SK-N-SH (cell line): ENCODE data around the gene MIS18A. TPM values are rescaled to one million over a fixed set of nuclear protein-coding genes. Genes with fewer than 3 reads are reported as not detected.

Experiments
- CTCF ChIA-PET: fragments of 300-600, 350-600 bp; formaldehyde crosslinking; extraction: SDS; loops from one replicate; lab custom pipeline; 2021; lab: Yijun Ruan, JAX
- POLR2A ChIA-PET: fragments of 350-600 bp; sonication (Branson Sonifier 250); formaldehyde crosslinking; extraction: SDS; loops from one replicate; lab custom pipeline; 2020; ENCODE audit warnings: antibody characterized with exemption, inconsistent platforms; lab: Yijun Ruan, JAX
- DNase-seq: peaks from one replicate; pipeline ENCODE4 v3.0.0; 2012
- H2AFZ ChIP-seq: fragments of 200-600 bp; sonication (generic); 2 replicates; pipeline ENCODE4 v1.8.1; 2016; ENCODE audit warnings: antibody characterized with exemption, mild to moderate bottlenecking, low read depth
- H3F3A ChIP-seq: fragments of 200-600 bp; sonication (generic); replicated peaks from 2 replicates; pipeline ENCODE3; 2016; ENCODE audit warnings: antibody characterized with exemption, mild to moderate bottlenecking; ENCODE audit not compliant: insufficient read depth
- H3K27ac ChIP-seq, 2 experiments: fragments of 200-500 bp in 1 of 2; fragments of 200-600 bp in 1 of 2; sonication (Bioruptor generic) in 1 of 2; sonication (generic), shearing (Covaris generic) in 1 of 2; 2 replicates each; pipeline versions ENCODE4 v1.5.1 to v1.6.1; 2014 to 2016; ENCODE audit warnings: low read depth in 2 of 2, inconsistent platforms in 1 of 2, low read length in 1 of 2, mild to moderate bottlenecking in 1 of 2, mixed read lengths in 1 of 2
- H3K27me3 ChIP-seq: fragments of 200-600 bp; sonication (generic), shearing (Covaris generic); 2 replicates; pipeline ENCODE4 v1.6.1; 2016; ENCODE audit warnings: mixed run types; ENCODE audit not compliant: insufficient read depth
- H3K36me3 ChIP-seq, 2 experiments: fragments of 200-500 bp in 1 of 2; fragments of 200-600 bp in 1 of 2; sonication (Bioruptor generic) in 1 of 2; sonication (generic) in 1 of 2; replicated peaks in 1 of 2; 2 replicates each; pipeline versions ENCODE3 to v1.5.1; 2014 to 2016; ENCODE audit warnings: low read length in 1 of 2, mild to moderate bottlenecking in 1 of 2; ENCODE audit not compliant: insufficient read depth in 2 of 2, control insufficient read depth in 1 of 2
- H3K4me1 ChIP-seq, 2 experiments: fragments of 200-500 bp in 1 of 2; fragments of 200-600 bp in 1 of 2; sonication (Bioruptor generic) in 1 of 2; sonication (generic), shearing (Covaris generic) in 1 of 2; 2 replicates each; pipeline versions ENCODE4 v1.5.1 to v1.6.1; 2014 to 2016; ENCODE audit warnings: low read depth in 1 of 2, low read length in 1 of 2, mixed run types in 1 of 2; ENCODE audit not compliant: insufficient read depth in 2 of 2, control insufficient read depth in 1 of 2
- H3K4me2 ChIP-seq: fragments of 200-600 bp; sonication (generic), shearing (Covaris generic); 2 replicates; pipeline ENCODE4 v1.6.1; 2017; ENCODE audit warnings: mixed run types
- H3K4me3 ChIP-seq, 2 experiments: fragments of 200-500 bp in 1 of 2; fragments of 200-600 bp in 1 of 2; sonication (Bioruptor generic) in 1 of 2; sonication (generic), shearing (Covaris generic) in 1 of 2; 2 replicates each; pipeline versions ENCODE4 v1.5.1 to v1.8.1; 2014 to 2016; ENCODE audit warnings: low read depth in 2 of 2, inconsistent platforms in 1 of 2, low read length in 1 of 2, mild to moderate bottlenecking in 1 of 2, mixed read lengths in 1 of 2, moderate library complexity in 1 of 2
- H3K79me2 ChIP-seq: fragments of 200-600 bp; sonication (generic); 2 replicates; pipeline ENCODE4 v1.8.1; 2017; ENCODE audit warnings: mild to moderate bottlenecking; ENCODE audit not compliant: insufficient read depth
- H3K9ac ChIP-seq: fragments of 200-600 bp; sonication (generic); 2 replicates; pipeline ENCODE4 v1.6.1; 2017; ENCODE audit warnings: mixed run types
- H3K9me2 ChIP-seq: fragments of 200-600 bp; sonication (generic); 2 replicates; pipeline ENCODE4 v1.6.1; 2017; ENCODE audit warnings: mixed run types
- H3K9me3 ChIP-seq: fragments of 200-600 bp; sonication (generic); 2 replicates; pipeline ENCODE4 v1.6.1; 2017; ENCODE audit warnings: mixed run types, mild to moderate bottlenecking, moderate library complexity
- H4K20me1 ChIP-seq: fragments of 200-600 bp; sonication (generic); 2 replicates; pipeline ENCODE4 v1.6.1; 2017; ENCODE audit warnings: mild to moderate bottlenecking, mixed run types; ENCODE audit not compliant: insufficient read depth
- CHD2 ChIP-seq: fragments of 150-350 bp; IDR thresholded peaks from 2 replicates; pipeline ENCODE4 v1.6.1; 2018; ENCODE audit warnings: low read length; ENCODE audit not compliant: partially characterized antibody
- EP300 ChIP-seq, 2 experiments: IDR thresholded peaks; 2 replicates each; pipeline versions ENCODE4 v1.4.0 to v1.6.1; 2012; ENCODE audit warnings: borderline replicate concordance in 1 of 2, low read depth in 1 of 2, low read length in 1 of 2
- EZH2phosphoT487 ChIP-seq: fragments of 200-600 bp; sonication (generic); IDR thresholded peaks from 2 replicates; pipeline ENCODE4 v1.6.1; 2017; ENCODE audit warnings: low read depth, mixed run types, mild to moderate bottlenecking, antibody characterized with exemption, moderate library complexity, borderline replicate concordance
- FOSL2 ChIP-seq: IDR thresholded peaks from 2 replicates; pipeline ENCODE4 v1.4.0; 2012; ENCODE audit warnings: low read depth, mild to moderate bottlenecking, moderate library complexity, borderline replicate concordance
- GABPA ChIP-seq: IDR thresholded peaks from 2 replicates; pipeline ENCODE4 v1.4.0; 2012; ENCODE audit warnings: low read depth, mild to moderate bottlenecking
- JUND ChIP-seq: IDR thresholded peaks from 2 replicates; pipeline ENCODE4 v1.4.0; 2012
- MEF2A ChIP-seq: IDR thresholded peaks from 2 replicates; pipeline ENCODE4 v1.4.0; 2012; ENCODE audit warnings: low read depth, borderline replicate concordance
- MXI1 ChIP-seq: IDR thresholded peaks from 2 replicates; pipeline ENCODE4 v1.6.1; 2012; ENCODE audit warnings: mild to moderate bottlenecking, low read depth, low read length, improper control_type of control experiment
- NRF1 ChIP-seq: IDR thresholded peaks from 2 replicates; pipeline ENCODE4 v1.6.1; 2012; ENCODE audit warnings: low read depth, mild to moderate bottlenecking, low read length
- POLR2AphosphoS5 ChIP-seq: IDR thresholded peaks from 2 replicates; pipeline ENCODE4 v1.6.1; 2012; ENCODE audit warnings: low read depth, low read length
- RXRA ChIP-seq: IDR thresholded peaks from 2 replicates; pipeline ENCODE4 v1.4.0; 2012; ENCODE audit warnings: low read depth, mild to moderate bottlenecking, borderline replicate concordance
- SIN3A ChIP-seq: IDR thresholded peaks from 2 replicates; pipeline ENCODE4 v1.6.1; 2012; ENCODE audit warnings: low read depth, mild to moderate bottlenecking, low read length, moderate library complexity, borderline replicate concordance
- TAF1 ChIP-seq: IDR thresholded peaks from 2 replicates; pipeline ENCODE4 v1.6.1; 2012; ENCODE audit warnings: low read depth, mild to moderate bottlenecking, low read length, moderate library complexity, borderline replicate concordance
- TCF12 ChIP-seq: IDR thresholded peaks from 2 replicates; pipeline ENCODE4 v1.4.0; 2012
- TEAD4 ChIP-seq: IDR thresholded peaks from 2 replicates; pipeline ENCODE4 v1.4.0; 2012; ENCODE audit warnings: mild to moderate bottlenecking, borderline replicate concordance; ENCODE audit not compliant: insufficient read depth
- YY1 ChIP-seq: IDR thresholded peaks from 2 replicates; pipeline ENCODE4 v1.4.0; 2012; ENCODE audit warnings: low read depth, mild to moderate bottlenecking
- WGBS: methylation state at CpG from one replicate; pipeline ENCODE4 v1.1.6; 2017; ENCODE audit warnings: low lambda C conversion rate; 5-methylcytosine and 5-hydroxymethylcytosine counted together
- polyA plus RNA-seq, 3 experiments: library from polyadenylated mRNA; depleted of rRNA; stranded (reverse); fragments of >200 nt; gene quantifications; 2 replicates each; pipeline ENCODE4 v1.2.3, GENCODE V29; 2012
- TF ChIP-seq, protein P1 (sequence below): IDR thresholded peaks from 2 replicates; pipeline ENCODE4 v1.4.0; 2012; ENCODE audit warnings: low read depth, borderline replicate concordance
- TF ChIP-seq, protein P2 (sequence below): IDR thresholded peaks from 2 replicates; pipeline ENCODE4 v1.4.0; 2012; ENCODE audit warnings: low read depth
- TF ChIP-seq, protein P3 (sequence below): IDR thresholded peaks from 2 replicates; pipeline ENCODE4 v1.6.1; 2012; ENCODE audit warnings: mild to moderate bottlenecking, low read depth, low read length, moderate library complexity
- TF ChIP-seq, protein P4 (sequence below): IDR thresholded peaks from 2 replicates; pipeline ENCODE4 v1.4.0; 2012; ENCODE audit warnings: low read depth, borderline replicate concordance

MIS18A gene, protein sequence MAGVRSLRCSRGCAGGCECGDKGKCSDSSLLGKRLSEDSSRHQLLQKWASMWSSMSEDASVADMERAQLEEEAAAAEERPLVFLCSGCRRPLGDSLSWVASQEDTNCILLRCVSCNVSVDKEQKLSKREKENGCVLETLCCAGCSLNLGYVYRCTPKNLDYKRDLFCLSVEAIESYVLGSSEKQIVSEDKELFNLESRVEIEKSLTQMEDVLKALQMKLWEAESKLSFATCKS
- polyA plus RNA-seq (2012; rRNA removed): 11.6 and 14.2 TPM in 2 replicates
- 14.0 and 14.8 TPM in 2 replicates for polyA plus RNA-seq (2012; cell fraction: cytosol; rRNA removed)
- 6.9 and 7.4 TPM in 2 replicates for polyA plus RNA-seq (2012; cell fraction: nucleus; rRNA removed)

DNA sequence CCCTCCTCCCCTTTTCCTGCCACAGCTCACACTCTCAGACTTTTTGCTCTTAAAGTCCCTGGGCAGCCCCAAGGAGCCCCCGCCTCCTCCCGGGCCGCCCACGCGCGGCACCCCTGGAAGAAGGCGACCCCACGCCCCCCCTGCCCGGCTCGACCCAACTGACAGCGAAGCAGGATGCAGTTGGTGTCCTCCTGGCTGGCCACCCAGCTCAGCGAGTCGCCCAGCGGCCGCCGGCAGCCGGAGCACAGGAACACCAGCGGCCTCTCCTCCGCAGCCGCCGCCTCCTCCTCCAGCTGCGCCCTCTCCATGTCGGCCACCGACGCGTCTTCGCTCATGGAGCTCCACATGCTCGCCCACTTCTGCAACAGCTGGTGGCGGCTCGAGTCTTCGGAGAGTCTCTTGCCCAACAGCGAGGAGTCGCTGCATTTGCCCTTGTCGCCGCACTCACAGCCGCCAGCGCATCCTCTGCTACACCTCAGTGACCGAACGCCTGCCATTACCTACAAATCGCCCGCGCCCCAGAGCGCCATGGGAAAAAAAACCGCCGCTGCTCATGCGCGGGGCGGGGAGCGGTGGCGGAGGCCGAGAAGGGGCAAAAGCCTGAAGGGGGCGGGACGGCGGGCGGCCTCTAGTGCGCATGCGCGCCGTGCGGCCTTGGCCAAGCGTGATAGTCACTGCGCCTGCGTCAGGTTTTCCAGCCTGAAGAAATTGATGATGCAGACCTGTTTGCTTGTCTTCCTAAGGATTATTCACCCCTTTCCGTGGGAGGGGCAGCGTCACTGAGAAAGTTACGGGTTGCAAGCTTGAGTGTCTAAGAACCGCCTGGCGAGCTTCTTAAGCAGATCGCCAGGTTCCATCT is at the start of gene MIS18A:
TSS of gene MIS18A (minus strand) at position 532 of the 859 bp plus-strand sequence. CDS start at position 497, 35 bp downstream.
- Histone ChIP-seq H4K20me1 (no peaks in the 10 kb centered on the region), H3K4me3 (peak within 1 kb of the TSS; percentile 74 to 83), H2AFZ (peak within 1 kb of the TSS; percentile 94), H3K27ac (peak within 1 kb of the TSS; percentile 11 to 64; a peak in 3 of 4 replicates), H3K4me1 (peaks cover 0 to 14% of the 10 kb centered on the region in 2 experiments; a peak in 2 of 4 replicates), H3K27me3 (no peaks in the 10 kb centered on the region), H3K9me2 (no peaks in the 10 kb centered on the region), H3K4me2 (peak within 1 kb of the TSS; percentile 93), H3K36me3 (peaks cover 8 to 15% of the 10 kb centered on the region in 2 experiments), H3K79me2 (peaks cover 32% of the 10 kb centered on the region), H3K9ac (peak within 1 kb of the TSS; percentile 68), H3K9me3 (no peaks in the 10 kb centered on the region), H3F3A (peaks cover 12% of the 10 kb centered on the region)
- TF ChIP-seq MEF2A (no peak), EZH2phosphoT487 (no peak), JUND (peak; percentile 45; the same call in 1 of the 2 replicates), MXI1 (peak; percentile 95; the same call in 1 of the 2 replicates), NRF1 (peak; percentile 98), TAF1 (peak; percentile 60), YY1 (peak; percentile 88), EP300 (IDR thresholded peaks at IDR 0.05; ENCODE audit: borderline replicate concordance in 1 of 2, low read depth in 1 of 2, low read length in 1 of 2) (no peak), FOSL2 (peak; percentile 7; the same call in 1 of the 2 replicates), RXRA (no peak), TEAD4 (no peak), SIN3A (peak; percentile 95), POLR2AphosphoS5 (peak; percentile 95), GABPA (no peak), CHD2 (peak; percentile 78), TCF12 (no peak)
- TF ChIP-seq, protein P1, sequence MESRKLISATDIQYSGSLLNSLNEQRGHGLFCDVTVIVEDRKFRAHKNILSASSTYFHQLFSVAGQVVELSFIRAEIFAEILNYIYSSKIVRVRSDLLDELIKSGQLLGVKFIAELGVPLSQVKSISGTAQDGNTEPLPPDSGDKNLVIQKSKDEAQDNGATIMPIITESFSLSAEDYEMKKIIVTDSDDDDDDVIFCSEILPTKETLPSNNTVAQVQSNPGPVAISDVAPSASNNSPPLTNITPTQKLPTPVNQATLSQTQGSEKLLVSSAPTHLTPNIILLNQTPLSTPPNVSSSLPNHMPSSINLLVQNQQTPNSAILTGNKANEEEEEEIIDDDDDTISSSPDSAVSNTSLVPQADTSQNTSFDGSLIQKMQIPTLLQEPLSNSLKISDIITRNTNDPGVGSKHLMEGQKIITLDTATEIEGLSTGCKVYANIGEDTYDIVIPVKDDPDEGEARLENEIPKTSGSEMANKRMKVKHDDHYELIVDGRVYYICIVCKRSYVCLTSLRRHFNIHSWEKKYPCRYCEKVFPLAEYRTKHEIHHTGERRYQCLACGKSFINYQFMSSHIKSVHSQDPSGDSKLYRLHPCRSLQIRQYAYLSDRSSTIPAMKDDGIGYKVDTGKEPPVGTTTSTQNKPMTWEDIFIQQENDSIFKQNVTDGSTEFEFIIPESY: peak; percentile 55; the same call in 1 of the 2 replicates
- TF ChIP-seq, protein P2, sequence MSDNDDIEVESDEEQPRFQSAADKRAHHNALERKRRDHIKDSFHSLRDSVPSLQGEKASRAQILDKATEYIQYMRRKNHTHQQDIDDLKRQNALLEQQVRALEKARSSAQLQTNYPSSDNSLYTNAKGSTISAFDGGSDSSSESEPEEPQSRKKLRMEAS: peak; percentile 80
- TF ChIP-seq, protein P3, sequence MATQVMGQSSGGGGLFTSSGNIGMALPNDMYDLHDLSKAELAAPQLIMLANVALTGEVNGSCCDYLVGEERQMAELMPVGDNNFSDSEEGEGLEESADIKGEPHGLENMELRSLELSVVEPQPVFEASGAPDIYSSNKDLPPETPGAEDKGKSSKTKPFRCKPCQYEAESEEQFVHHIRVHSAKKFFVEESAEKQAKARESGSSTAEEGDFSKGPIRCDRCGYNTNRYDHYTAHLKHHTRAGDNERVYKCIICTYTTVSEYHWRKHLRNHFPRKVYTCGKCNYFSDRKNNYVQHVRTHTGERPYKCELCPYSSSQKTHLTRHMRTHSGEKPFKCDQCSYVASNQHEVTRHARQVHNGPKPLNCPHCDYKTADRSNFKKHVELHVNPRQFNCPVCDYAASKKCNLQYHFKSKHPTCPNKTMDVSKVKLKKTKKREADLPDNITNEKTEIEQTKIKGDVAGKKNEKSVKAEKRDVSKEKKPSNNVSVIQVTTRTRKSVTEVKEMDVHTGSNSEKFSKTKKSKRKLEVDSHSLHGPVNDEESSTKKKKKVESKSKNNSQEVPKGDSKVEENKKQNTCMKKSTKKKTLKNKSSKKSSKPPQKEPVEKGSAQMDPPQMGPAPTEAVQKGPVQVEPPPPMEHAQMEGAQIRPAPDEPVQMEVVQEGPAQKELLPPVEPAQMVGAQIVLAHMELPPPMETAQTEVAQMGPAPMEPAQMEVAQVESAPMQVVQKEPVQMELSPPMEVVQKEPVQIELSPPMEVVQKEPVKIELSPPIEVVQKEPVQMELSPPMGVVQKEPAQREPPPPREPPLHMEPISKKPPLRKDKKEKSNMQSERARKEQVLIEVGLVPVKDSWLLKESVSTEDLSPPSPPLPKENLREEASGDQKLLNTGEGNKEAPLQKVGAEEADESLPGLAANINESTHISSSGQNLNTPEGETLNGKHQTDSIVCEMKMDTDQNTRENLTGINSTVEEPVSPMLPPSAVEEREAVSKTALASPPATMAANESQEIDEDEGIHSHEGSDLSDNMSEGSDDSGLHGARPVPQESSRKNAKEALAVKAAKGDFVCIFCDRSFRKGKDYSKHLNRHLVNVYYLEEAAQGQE: no peak
- TF ChIP-seq, protein P4, sequence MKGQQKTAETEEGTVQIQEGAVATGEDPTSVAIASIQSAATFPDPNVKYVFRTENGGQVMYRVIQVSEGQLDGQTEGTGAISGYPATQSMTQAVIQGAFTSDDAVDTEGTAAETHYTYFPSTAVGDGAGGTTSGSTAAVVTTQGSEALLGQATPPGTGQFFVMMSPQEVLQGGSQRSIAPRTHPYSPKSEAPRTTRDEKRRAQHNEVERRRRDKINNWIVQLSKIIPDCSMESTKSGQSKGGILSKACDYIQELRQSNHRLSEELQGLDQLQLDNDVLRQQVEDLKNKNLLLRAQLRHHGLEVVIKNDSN: no peak
- ChIA-PET CTCF (interaction anchor here (0.9 to 1.3 kb wide), 4 partner anchors 13 to 322 kb away, joined by 3 to 8 read pairs (median 4); no protein-coding TSS in a partner anchor), POLR2A (interaction anchor here (0.6 kb wide), 1 partner anchor 1067 kb away, joined by 4 read pairs; no protein-coding TSS in a partner anchor)
- DNase-seq: peak; percentile 98
- 0% methylated on average over 19 of the region's 69 CpGs for WGBS
